Right renal cortex interstitium (tissue), 3 donors: ENCODE results near the gene CTF1. TPM values are rescaled to one million over a fixed set of nuclear protein-coding genes. Genes with fewer than 3 reads are reported as not detected.
A peak's percentile ranks its signal among the peaks of the same experiment; 100 is the strongest.
"Not testable (repeated sequence)": the region's sequence is repeated elsewhere in the genome, so short reads cannot be mapped to it uniquely, and the experiment has no call there.

Experiments used
- DNase-seq, 3 donors: peaks; one replicate each; pipeline ENCODE4 v3.0.0-alpha.2; 2013; ENCODE audit warnings: low read depth in 3 of 3, low spot score in 2 of 3
- polyA plus RNA-seq, 3 donors: library from polyadenylated mRNA; unstranded; fragments of 120-200 nt; gene quantifications; one replicate each; pipeline ENCODE4 v1.2.1, GENCODE V29; 2013; ENCODE audit not compliant: insufficient read length in 3 of 3

Gene CTF1
- polyA plus RNA-seq, 3 donors = 6.7 to 7.4 (median 6.7) TPM

GRCh38 chr16:30886145-30886544, 10.3 kb upstream of the CTF1 start:
- DNase-seq = no peak

DNA sequence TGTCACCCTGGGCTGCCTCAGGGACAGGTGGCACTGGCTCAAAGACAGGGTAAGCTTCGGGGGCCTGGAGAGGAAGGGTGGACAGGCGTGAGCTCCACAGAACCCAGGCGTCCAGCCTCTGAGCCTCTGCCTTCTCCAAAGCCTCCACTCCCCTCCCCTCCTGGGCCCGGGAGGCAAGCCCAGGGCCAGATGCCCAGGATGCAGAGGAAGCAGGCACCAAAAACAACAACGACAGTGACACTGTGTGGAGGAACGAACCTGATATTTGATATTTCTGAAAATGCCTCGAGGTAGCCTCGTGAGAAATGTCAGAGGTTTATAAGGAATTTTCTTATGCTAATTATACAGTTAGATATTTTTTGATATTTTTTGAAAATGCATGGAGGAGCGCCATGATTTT, 8.5 kb upstream of the CTF1 start:
- DNase-seq = no peak

DNA sequence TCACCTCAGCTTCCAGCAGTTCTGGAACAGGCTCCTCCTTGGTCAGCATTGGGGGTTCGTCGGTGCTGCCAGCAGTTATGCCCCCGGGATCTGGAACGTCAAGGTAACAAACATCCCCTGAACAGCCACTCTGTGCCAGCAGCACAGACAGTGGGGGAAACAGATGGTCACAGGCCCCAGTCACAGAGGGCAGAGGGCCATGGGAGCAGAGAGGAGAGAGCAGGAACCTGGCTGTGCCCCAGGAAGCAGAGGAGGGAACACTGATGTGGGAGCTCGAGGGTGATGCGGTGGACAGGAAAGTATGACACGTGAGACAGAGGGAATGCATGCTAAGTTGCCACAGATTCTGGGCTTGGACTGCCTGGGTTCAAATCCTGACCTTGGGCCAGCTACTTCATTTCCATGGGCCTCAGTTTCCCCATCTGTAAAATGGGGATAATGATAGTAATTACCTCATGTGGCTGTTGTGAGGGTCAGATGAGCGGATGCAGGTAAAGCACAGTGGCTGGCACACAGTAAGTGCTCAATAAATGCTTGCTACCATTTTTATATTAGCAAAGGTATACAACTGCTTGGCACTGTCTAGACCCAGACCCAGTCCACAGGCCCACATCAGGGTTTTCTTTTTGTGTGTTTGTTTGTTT, 7.4 kb upstream of the CTF1 start:
- no peak for DNase-seq

GRCh38 chr16:30889721-30890120, 6.7 kb upstream of the CTF1 start:
- DNase-seq = no peak

DNA sequence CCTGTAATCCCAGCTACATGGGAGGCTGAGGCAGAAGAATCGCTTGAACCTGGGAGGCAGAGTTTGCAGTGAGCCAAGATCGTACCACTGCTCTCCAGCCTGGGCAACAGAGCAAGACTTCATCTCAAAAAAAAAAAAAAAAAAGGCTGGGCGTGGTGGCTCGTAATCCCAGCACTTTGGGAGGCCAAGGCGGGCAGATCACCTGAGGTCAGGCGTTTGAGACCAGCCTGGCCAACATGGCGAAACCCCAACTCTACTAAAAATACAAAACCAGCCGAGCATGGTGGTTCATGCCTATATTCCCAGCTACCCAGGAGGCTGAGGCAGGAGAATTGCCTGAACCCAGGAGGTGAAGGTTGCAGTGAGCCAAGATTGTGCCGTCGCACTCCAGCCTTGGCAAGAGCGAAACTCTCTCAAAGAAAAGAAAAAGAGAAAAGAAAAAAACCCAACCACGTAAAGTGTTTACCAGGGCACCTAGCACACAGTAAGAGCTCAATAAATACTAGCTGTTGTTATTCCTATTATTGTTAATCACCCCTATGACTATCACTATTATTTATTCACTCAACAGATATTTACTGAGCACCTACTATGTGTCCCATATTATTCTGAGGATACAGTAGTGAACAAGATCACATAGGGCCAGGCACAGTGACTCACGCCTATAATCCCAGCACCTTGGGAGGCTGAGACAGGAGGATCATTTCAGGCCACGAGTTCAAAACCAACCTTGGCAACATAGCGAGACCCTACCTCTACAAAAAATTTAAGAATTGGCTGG, 5.2 kb upstream of the CTF1 start:
- not testable (repeated sequence) for DNase-seq

DNA sequence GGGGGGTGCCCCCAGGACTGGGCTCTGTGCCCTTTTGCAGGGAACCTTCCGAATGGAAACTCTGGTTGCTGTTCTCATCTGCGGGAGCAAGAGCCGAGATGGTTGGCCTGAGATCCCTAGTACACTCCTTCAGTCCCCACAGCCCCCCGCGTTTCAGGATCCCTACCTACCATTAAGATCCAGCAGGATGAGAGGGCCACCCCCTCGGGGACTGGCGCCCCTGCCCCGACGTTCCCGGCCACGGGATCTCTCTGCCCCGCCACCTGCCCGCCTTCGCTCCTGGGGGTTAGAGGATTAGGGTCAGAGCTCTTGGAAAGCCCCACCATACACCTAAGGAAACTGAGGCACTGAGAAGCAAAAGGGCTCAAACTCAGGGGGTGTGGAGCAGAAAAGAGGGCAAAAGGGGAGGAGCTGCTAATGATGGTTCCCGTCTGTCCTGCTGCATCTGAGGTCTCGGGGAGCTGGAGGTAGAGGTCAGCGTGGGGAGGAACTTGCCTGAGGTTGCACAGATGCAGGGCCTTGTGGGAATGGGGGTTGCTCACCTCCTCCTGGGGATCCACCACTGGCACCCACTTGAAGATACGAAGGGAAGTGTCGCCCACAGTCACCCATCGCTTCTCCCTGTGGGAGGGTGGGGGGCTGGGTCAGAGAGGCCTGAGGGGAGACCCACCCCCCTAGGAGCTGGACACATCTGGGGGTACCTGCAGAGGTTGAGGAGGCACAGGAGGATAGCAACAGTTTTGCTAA, 3.6 kb upstream of the CTF1 start:
- no peak for DNase-seq

DNA sequence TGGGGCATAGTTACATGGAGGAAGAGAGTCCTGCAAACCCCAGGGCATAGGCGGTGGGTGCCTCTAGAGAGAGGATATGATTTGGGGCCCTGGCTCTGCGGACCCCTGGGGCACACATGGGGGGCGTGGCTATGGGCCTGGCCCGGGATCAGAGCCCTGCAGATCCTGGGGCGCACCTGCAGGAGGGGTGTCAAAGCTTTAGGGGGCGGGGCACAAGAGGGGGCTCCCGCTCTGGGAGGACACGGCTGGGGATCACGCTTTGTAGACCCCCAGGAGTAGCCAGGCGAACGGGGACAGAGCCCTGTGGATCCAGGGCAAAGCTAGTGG, 3.0 kb upstream of the CTF1 start:
- DNase-seq = no peak

DNA sequence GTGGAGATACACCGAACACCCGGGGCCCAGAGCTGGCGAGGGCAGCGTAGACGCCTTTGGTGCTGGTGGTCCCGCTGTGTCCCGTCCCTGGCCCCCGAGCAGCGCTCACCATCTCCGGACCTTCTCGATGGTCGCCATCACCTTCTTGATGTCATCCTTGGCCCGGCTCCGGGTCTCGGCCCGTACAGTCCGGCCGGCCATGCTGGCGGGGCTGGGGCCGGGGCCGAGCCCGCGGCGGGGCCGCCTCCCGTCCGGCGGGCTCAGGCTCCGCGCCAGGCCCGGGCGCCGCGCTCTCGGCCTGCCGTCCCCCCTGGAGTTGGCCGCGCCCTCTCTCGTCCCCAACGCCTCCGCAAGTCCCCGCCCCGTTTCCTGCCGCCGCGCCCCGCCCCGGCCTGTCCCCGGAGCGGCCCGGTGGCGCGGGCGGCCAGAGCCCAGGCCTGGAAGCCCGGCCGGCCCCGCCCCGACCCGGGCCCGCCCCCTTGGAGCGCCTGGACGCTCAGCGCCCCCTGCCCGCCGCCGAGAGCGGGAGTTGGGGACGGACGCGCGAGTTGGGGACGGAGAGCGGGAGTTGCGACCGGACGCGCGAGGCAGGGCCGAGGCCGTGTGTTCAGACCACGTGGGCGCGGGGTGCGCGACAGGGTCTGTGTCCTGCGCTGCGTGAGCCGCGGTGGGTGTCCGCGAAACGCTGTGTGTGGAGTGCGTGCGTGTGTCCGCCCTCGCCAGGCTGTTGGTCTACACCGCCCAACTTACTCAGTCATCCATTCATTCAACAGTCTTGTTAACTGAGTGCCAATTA, 2.5 kb upstream of the CTF1 start, which contains the start of gene BCL7C:
Gene BCL7C (minus strand): TSS at position 334 of the 796 bp plus-strand sequence. CDS start 133 bp downstream, at position 201.
- peak in 2 of 3 donors; percentile 80 to 84 for DNase-seq

- DNase-seq = no peak
Observed at GRCh38 chr16:30894540-30895368, 1.7 kb upstream of the CTF1 start.

DNA sequence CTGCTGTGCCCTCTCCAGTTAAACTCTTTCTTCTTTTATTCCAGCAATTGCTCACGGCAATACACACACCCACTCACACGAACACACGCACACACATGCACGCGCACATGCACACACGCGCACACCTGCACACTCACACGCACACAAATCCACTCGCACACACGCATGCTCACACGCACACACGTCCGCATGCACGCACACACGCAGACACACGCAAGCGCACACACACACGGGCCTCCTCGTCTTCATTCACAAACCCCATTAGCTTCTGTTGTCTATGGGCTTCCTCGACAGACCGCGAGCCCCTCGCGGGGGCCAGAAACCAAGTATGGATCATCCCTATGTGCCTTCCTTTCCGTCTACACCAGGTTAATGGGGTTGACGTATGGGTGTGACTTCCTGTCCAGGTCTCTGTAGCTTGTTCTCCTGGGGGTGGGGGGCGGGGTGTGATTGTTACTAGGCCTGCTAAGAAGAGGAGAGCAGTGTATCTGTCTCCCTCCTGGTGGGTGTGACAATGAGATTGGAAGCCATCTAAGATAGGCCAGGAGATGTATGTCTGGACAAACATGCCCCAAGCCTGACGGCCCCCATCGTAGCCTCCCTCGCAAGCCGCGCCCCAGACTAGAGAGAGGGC, 670 bp upstream of the CTF1 start:
- DNase-seq = no peak

DNA sequence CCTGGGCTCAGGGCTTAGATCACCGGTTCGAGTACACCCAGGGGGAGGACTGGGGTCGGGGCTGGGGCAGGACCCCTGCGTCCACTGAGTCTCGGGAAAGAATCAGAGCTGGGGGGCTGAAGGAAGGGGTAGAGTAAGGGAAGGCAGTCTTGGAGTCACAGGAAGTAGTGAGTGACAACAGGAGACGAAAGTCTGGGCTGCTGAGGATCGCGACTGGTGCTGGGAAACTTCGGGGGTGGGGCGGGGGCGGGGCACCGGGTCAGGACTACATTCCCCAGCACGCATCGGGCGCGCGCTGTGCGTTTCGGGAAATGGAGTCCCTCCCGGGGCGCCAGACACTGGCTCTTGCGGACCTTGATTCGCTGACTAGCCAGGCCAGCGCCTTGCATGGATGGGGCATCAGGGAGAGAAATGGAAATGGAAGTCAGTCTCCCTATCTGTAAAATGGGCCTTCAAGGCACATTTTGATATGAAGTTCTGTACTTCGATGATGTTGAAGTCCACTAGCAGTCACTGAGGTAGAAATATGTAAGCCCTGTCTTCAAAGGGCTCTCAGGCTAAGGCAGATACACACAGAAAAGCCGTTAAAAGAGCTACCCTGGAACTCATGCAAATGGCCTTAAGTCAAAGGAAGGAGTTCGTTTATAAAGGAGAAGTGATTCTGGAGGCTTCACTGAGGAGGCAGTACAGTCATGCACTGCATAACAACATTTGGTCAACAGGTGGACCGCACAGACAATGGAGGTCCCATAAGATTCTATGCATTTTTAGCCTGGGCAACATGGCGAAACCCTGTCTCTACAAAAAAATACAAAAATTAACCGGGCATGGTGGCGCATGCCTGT, 697 bp downstream of the CTF1 start:
- DNase-seq = peak in 1 of 3 donors; percentile 85

DNA sequence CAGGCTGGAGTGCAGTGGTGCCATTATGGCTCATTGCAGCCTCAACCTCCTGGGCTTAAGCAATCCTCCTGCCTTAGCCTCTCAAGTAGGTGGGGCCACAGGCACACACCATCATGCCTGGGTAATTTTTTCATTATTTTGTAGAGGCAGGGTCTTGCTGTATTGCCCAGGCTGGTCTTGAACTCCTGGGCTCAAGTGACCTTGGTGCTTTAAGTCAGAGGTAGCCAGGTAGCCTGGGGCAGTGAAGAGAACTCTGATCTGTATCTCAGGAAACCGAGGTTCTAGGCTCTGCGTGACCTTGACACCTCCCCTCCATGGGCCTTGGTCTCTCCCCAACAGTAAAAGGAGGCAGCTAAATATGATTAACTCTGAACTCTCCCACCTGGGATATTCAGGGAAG, 3.4 kb downstream of the CTF1 start:
- DNase-seq = no peak

DNA sequence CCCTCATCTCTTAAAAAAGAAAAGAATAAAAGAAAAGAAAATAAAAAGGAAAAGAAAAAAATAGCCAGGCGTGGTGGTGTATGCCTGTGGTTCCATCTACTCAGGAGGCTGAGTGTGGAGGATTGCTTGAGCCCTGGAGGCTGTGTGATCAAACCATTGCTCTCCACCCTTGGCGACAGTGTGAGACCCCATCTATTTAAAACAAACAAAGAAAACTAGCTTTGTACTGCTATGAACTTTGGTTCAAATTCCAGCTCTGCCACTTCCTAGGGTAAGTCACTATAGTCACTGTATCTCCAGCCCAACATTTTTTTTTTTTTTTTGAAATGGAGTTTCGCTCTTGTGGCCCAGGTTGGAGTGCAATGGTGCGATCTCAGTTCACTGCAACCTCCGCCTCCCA, 4.2 kb downstream of the CTF1 start:
- no peak for DNase-seq

DNA sequence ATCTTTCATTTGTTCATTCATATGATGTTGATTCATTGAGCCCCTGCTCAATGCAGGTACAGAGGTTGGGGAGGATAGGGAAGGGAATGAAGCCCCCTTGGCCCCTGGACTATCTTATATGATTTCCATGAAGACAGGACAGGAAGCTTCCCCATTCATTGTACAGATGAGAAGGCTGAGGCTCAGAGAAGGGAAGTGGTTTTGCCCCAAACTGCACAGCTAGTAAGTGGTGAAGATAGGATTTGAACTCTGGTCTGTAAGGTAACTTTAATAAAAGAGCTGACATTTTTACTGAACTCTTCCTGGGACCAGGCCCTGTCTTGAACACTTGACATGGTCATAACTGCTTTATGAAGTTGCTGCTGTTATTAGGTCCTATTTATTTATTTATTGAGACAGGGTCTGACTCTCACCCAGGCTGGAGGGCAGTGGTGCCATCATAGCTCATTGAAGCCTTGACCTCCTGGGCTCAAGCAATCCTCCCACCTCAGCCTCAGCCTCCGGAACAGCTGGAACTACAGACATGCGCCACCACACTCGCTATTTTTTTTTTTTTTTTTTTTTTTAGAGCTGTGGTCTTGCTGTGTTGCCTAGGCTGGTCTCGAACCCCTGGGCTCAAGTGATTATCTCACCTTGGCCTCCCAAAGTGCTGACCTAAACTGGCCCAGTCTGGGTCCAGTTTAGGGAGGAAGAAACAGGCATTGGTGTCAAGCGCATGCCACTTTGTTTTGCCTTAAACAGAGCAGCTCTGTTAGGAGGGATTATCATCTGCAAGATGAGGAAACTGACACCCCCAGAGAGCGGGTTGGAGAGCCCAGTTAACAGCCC, 5.0 kb downstream of the CTF1 start:
- DNase-seq = no peak

- no peak for DNase-seq
Observed at GRCh38 chr16:30902029-30902972, 5.9 kb downstream of the CTF1 start.

GRCh38 chr16:30903002-30903401, 6.6 kb downstream of the CTF1 start:
- no peak for DNase-seq

DNA sequence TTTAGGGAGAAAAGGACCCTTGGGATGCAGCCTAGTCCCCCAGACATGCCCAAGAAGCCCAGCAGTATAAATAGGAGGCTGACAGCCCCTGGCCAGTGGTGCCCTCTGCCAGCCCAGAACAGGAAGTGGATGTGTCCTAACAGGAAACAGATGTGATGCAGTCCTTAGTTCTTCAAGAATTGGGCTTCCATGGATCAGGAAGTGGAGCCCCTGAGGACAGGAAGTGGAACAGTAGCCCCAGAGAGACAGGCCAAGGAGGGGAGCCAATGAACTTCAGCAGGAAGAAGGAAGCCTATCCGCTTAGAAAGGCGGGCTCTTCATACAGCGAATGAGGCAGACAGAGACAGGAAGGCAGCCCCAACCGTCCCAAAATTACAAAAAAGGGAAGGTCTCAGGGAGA, 7.2 kb downstream of the CTF1 start:
- no peak for DNase-seq
